GM12864 (cell line): ENCODE results near the gene AKAP4.

ENCODE experiments used
- DNase-seq: peaks from one replicate; pipeline ENCODE4 v3.0.0-alpha.2; 2011; ENCODE audit warnings: low read depth
- H3K4me3 ChIP-seq: 2 replicates; pipeline ENCODE4 v1.5.1; 2011; ENCODE audit warnings: mild to moderate bottlenecking, low read depth, low read length, control low read depth
- TF ChIP-seq, protein P1 (sequence below): IDR thresholded peaks from 2 replicates; pipeline ENCODE4 v1.5.1; 2011; ENCODE audit warnings: low read depth, mild to moderate bottlenecking, moderate library complexity, low read length, control low read depth, inconsistent platforms; ENCODE audit errors: missing control alignments

AKAP4 gene

DNA sequence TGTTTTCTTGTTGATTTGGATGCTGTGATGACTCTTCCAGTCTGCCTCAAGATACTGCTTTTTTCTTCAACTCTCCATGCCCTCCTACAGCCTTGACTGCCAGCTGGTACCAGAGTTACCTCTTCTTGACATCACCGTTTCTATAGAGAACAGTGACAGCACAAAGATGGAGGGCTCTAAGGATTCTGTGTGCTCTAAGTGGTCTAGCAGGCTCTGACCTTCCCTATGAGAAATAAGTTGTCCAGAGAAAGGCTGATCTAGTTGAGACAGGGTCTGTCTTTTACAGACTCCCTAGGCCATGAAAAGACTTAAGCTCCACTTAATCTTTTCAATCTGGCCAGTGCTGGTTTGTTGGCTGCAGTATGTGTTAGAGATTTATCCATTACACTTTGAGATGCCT, at the start of gene AKAP4:
AKAP4 (minus strand) TSS at position 101 of the 400 bp plus-strand sequence. CDS start 118 bp downstream, outside the sequence.
- H3K4me3 ChIP-seq, result no peak within 1 kb of the TSS
- TF ChIP-seq, protein P1, sequence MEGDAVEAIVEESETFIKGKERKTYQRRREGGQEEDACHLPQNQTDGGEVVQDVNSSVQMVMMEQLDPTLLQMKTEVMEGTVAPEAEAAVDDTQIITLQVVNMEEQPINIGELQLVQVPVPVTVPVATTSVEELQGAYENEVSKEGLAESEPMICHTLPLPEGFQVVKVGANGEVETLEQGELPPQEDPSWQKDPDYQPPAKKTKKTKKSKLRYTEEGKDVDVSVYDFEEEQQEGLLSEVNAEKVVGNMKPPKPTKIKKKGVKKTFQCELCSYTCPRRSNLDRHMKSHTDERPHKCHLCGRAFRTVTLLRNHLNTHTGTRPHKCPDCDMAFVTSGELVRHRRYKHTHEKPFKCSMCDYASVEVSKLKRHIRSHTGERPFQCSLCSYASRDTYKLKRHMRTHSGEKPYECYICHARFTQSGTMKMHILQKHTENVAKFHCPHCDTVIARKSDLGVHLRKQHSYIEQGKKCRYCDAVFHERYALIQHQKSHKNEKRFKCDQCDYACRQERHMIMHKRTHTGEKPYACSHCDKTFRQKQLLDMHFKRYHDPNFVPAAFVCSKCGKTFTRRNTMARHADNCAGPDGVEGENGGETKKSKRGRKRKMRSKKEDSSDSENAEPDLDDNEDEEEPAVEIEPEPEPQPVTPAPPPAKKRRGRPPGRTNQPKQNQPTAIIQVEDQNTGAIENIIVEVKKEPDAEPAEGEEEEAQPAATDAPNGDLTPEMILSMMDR, result no peak
- DNase-seq, result no peak

DNA sequence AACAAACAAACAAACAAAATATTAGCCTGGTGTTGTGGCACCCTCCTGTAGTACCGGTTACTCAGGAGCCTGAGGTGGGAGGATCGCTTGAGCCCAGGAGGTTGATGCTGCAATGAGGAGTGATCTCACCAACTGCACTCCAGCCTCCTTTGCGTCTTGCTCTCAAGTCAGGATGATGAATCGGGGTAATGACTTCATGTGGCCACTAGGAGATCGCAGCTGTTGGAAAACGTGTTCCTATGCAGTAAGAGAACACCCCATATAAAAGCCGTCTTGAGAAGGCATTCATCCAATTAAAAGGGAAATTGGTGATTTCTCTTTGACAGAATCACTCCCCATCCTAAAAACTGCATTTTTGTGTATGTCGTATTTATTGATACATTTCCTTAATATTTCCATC, 10.7 kb upstream of the AKAP4 start:
- TF ChIP-seq, protein P1, result peak; percentile 51
- no peak overlapping the region for H3K4me3 ChIP-seq
- no peak for DNase-seq

GRCh38 chrX:50206753-50207152, 5.9 kb upstream of the AKAP4 start:
- no peak for DNase-seq
- TF ChIP-seq, protein P1, result no peak
- H3K4me3 ChIP-seq, result no peak overlapping the region

DNA sequence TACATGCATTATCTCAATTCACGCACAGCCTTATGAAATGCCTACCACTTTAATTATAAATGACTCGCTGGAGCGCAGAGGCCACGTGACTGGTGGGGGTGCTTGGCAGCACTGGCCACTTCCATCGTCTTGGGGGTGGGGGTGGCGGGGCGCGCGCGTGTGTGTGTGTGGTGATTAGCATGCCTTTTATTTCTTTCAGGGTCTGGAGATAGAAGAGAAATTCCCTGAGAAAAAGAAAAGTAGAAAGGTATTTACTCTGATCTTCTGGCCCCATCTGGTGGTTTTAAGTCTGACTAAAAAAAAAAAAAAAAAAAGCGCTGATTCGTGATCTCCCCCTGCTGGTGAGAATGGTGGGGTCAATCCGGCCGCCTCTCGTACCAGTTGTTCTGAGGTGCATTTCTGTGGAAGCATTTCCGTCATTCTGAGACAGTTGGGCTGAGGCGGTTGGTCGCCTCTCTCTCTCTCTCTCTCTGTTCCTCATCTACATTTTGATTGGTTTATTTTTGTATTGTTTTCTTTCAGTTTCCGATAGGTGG, 3.6 kb upstream of the AKAP4 start, which contains the start of gene CCNB3:
CCNB3 (plus strand) TSS at position 402 of the 536 bp plus-strand sequence. CDS start 80,399 bp downstream, outside the sequence.
- TF ChIP-seq, protein P1, result peak; percentile 44
- H3K4me3 ChIP-seq, result peak within 1 kb of the TSS; percentile 31
- peak; percentile 59 for DNase-seq

DNA sequence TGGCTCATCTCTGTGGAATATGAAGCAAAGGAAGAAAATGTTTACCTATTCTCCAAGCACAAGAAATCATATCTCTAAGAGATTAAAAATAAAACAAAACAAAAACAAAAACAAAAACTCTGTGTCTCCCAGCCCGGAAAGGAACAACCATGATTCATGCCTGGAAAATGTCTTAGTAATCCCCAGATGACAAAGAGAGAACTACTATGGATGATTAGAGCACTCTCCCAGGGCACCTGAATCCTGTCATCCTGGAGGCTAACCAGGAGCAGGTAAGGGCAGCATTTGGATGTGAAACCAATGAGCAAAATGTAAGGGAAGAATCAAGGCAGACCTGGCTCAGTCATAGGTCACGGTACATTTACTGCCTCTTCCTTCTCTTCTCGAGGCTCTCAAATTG, 1.7 kb upstream of the AKAP4 start:
- H3K4me3 ChIP-seq, result no peak overlapping the region
- TF ChIP-seq, protein P1, result no peak
- no peak for DNase-seq

GRCh38 chrX:50198348-50198747, 2.5 kb downstream of the AKAP4 start:
- TF ChIP-seq, protein P1, result no peak
- no peak overlapping the region for H3K4me3 ChIP-seq
- no peak for DNase-seq
